Measurements from ENCODE around the gene TENM4. TPM values are rescaled to one million over a fixed set of nuclear protein-coding genes. Genes with fewer than 3 reads are reported as not detected.
A peak's percentile ranks its signal among the peaks of the same experiment; 100 is the strongest.

Gene TENM4
- total RNA-seq, 1 donor from 2014 or later = 306 TPM

DNA sequence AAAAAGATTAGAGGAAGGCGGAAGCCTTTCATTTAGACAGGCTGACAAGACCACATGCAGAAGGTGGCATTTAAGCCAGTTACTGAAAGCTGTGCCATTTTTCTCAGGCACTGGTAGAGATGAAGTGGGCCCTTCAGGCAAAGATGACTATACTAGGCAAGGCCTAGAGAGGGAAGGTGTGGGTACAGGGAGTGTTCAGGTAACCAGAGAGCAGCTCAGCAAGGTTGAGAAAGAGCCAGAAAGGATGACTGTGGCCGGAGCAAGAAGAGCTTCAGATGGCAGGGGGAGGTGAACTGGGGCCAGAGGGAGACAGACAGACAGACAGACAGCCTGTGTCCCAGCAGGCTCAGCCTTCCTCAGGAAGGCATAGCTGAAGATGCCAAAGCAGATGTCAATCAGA lies 778.0 kb downstream of the TENM4 start:
- DNase-seq (ENCODE audit: low read depth) = no peak

DNA sequence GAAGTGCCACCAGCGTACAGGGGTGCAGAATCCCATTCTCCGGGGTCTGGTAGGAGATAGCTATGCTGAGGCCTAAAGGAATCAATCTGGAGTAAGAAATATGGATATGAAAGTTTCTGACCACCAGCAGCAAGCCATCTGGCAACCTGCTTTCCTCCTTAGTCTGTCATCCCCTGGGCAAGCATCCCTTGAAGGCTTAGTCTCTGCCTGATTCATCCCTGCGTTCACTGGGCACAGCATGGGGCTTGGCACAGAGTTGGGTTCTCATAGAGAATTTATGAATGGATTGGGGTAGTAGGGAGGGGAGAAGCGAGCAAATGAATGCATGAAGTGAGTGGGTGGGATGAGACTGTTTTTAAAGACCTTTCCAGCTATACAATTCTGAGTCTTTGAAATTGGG lies 780.4 kb downstream of the TENM4 start:
- no peak for DNase-seq (ENCODE audit: low read depth)

DNA sequence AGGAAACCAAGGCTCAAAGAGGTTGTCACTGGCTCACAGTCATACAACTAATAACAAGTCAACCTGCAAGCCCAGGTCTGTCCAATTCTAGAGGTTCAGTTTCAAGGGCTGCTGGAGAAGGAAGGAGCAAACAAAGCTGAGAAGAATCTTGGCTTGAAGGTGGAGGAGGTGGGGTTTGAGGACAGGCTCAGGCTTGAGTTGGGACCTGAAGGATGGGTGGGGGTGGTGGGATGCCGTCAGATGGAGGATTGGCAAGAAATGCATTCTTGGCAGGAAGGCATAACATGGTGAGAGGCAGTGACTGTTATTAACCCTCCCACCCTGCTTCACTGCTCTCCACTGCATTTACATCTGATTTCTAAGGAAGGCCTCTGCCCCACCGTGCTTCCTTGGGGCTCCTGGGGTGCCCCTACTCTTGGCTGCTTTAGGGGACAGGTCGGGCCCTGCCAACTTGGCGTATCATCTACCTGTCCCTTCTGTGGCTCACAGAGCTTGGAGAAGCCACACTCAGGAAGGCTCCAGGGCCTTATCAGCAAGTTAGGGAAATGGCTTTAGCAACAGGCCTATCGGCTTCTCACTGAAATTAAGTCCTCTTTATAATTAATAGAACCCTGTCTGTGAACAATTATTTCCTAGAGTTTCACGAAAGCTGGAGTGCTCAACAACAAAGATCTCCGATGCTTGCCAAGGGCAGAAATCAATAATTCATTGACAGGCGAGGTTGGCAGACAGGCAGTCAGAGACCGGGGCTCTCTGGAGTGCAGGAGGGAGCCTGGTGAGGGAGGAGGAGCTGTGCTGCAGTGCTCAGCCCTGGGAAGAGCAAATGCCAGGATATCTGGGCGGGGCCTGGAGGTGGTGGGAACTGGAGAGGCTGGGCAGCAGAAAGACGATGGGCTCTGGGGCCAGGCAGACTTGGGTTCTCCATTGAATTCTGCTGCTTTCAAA lies 781.2 kb downstream of the TENM4 start:
- no peak for DNase-seq (ENCODE audit: low read depth)

DNA sequence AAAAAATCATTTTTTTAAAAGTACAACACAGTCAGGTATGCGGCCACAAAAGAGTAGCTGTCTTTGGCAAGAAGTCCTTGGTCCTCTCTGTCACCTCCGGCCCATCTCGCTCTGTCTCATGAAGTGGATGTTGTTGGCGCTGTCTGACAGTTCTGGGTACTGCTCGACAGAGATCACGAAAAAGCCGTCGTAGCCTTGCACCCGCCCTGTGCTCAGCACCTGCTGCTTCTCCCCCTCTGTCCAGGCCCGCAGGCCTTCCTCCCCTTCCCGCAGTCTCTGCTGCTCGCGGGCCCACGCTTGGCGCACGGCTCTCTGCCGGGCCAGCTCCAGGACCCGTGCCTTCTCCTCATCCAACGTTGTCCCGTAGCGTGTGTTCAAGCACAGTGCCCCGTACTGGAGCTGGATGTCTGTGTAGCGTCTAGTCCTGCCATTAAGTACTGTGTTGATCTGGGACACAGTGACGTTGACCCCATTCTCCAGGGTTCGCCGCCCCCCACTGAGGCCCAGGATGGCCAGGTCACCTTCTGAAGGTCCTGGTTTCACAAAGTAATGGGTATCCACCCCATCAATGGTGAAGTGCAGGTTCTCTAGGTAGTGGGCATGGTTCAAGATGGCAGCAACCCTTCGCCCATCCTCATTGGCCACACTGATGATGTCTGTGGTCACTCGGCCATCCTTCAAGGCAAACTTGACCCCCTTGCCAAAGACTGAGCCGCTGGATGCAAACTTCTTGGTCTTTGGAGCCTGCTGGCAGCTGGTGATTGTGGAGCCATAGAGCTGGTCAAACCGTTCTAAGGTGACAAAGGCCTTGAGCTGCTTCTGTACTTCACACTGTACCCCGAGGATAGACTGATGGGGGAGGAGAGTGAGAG lies 782.6 kb downstream of the TENM4 start:
- no peak for DNase-seq (ENCODE audit: low read depth)

GRCh38 chr11:78657441-78657840 lies 783.4 kb downstream of the TENM4 start:
- no peak for DNase-seq (ENCODE audit: low read depth)

DNA sequence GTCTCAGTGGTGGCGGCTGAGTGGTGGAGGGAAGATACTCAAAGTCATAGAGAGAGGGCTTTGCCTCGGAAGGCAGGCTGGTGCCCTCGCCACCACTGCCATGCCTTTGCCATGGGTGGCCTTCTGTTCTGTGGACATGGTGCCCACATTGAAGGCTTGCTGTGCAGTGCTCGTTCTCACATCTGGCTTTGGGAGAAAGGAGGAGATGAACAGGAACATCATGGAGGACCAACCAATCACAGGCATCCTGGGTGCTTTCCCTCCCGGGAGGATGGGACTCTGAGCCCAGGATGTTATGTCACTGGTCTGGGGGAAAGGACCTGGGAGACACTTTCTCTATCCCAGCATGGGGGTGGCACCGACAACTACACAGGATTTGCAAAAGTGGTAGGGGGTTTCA lies 783.8 kb downstream of the TENM4 start:
- DNase-seq (ENCODE audit: low read depth) = no peak

- no peak for DNase-seq (ENCODE audit: low read depth)
Measured at GRCh38 chr11:78656327-78656726, 784.5 kb downstream of the TENM4 start.

DNA sequence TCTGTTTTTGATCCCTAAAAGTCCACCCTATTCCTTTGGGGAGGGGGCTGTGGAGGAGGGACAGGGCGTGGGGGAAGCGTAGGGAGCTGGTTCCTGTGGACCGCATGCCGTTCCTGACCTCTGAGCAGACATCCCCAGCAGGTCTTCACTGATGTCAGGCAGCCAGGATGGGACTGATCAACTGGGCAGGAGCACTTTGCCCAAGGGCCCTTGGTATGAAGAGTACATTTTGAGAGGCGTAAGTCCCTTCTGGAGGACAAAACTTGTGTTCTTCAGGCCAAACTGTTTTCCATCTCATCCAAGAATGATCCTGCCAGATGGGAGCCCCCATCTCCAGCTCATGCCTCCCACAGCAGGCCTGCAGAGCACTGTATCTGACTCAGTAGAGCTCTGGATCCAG lies 785.3 kb downstream of the TENM4 start:
- DNase-seq (ENCODE audit: low read depth) = no peak

DNA sequence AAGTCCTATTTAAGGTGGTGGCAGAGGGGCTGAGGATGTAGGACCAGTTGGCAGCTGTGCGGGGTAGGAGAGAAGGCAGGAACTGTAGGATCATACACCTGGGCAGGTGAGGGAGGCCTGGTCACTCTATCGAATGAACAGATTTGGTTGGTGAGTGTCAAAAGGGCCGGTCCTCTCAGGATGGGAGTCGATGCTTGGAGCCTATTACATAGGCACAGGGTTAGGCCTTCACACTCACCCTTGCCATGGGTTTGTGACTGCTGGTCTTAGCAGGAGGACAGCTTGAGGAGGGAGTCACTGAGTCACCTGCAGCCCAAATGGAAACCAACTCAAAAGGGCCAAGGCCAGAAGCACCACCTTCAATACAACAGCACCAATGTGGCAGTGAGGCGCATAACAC lies 786.0 kb downstream of the TENM4 start:
- DNase-seq (ENCODE audit: low read depth) = no peak

GRCh38 chr11:78654071-78654470 lies 786.8 kb downstream of the TENM4 start:
- no peak for DNase-seq (ENCODE audit: low read depth)

DNA sequence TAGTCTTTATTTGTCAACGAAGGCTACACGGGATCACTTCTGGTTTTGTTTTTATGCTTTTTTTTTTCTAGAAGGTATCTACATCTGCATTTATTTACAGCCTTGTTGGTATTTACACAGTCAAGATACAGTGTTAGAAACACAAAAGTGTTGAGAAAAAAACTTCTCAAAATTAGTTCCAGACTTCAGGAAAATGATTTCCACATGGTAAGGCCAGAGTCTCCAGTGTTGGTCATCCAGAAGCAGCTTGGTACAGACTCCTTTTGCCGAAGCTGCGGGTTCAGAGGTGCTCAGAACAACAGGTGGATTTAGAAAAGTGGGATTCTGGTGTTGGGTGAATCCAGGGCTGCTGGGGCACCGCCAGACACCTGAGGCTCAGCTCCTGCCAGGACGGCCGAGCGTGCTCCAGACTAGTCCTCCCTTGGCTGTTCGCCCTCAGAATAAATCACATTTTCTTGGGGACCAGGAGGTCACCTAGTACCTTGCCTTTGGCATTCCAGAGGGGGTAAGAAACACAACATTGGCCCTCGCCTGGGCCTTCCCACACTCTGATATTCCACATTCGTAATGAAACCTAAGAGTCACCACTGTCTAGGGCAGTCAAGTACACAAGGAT lies 787.4 kb downstream of the TENM4 start:
- DNase-seq (ENCODE audit: low read depth) = no peak

DNA sequence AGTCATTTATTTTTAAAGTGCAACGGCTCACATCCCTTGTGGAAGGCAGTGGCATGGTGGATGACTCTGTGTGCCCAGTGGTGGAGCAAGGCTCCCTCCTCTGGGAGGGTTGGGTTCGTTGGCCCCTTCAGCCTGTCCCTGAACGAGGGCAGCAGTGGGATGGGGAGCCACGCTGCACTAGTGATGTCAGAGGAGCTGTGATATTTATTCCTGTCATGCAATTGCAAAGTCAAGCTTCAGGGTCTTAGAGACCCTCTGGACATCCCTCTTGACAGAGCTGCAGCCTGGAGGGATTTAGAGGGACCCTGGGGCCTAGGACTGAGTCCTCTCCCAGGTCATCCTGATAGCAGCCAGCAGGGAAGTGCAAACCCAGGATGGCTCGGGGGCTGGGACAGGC lies 788.0 kb downstream of the TENM4 start:
- DNase-seq (ENCODE audit: low read depth) = no peak

DNA sequence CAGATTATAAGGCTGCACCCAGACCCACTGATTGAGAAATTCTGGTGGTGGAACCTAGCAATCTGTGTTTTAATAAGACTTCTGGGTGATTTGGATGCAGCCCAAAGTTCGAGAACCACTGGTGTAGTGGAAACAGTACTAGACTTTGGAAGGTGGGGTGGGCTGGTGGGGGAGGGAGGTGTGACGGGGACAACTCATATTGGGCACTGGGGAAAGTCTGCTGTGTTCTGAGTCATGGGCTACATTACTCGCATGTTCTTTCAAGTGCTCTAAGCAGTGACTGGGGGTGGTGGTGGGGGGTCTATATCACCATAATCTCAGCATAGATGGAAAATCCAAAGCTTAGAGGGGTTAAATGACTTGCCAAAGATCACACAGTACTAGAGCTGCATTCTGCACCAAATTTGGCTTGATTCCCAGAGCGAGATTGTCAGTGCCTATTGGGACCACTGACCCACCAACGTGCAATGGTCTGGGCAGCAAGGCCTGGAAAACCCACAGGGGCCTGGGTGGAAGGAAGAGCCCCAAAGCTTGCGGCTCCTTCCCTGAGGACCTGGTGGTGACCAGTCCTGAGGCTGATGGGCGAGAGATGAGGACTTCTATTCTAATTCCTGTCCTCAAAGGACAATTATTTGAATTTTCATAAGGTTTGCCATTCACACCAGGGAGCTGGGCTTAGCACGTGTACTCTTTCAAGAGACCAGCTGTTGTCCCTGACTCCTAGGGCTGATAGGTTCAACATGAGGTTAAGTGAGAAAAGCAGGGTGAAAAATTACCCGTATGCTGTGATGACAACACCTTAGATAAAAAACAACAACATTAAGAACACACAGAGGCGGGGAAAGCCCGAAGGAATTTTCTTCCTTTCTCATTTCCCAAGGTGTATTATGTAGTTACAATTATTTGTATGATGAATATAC lies 788.6 kb downstream of the TENM4 start:
- DNase-seq (ENCODE audit: low read depth) = no peak

GRCh38 chr11:78651136-78651775 lies 789.6 kb downstream of the TENM4 start:
- no peak for DNase-seq (ENCODE audit: low read depth)

DNA sequence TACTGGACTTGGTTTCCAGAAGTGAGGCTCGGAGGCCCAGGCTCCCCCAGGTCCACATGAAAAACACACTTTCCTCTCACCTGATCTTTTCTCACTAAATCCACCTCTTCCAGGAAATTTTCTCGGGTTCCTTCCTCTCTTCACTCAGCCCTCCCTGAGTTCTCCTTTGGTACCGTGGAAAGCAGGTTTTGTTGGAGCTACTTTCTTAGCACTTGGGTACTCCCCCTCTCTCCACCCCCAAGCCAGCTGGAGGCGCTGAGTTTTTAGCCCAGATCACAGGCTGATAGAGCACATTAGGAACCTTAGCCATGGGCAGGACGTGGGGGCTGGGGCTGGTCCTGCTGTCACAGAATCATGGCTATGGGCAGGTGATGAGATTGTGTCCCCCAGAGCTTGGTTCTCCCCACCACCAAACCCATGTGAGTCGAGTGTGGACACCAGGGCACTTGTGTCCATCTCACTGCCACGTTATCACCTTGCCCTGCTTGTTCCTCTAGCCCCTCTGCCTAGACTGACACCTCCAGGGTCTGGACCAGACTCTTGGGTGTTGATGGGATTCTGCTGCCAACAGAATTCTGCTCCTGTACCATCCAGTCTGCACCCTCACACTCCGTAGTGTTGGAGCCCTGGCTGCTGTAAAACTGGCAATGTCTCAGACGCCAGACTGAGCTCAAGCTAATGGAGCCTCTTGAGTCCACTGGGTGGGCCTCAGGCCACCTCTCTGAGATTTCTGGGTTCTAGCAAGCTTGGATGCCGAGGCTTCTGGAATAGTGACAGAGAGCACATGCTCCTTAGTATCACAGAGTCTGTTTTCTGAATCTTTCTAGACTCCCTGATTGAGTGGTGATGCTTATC lies 791.2 kb downstream of the TENM4 start:
- DNase-seq (ENCODE audit: low read depth) = no peak

DNA sequence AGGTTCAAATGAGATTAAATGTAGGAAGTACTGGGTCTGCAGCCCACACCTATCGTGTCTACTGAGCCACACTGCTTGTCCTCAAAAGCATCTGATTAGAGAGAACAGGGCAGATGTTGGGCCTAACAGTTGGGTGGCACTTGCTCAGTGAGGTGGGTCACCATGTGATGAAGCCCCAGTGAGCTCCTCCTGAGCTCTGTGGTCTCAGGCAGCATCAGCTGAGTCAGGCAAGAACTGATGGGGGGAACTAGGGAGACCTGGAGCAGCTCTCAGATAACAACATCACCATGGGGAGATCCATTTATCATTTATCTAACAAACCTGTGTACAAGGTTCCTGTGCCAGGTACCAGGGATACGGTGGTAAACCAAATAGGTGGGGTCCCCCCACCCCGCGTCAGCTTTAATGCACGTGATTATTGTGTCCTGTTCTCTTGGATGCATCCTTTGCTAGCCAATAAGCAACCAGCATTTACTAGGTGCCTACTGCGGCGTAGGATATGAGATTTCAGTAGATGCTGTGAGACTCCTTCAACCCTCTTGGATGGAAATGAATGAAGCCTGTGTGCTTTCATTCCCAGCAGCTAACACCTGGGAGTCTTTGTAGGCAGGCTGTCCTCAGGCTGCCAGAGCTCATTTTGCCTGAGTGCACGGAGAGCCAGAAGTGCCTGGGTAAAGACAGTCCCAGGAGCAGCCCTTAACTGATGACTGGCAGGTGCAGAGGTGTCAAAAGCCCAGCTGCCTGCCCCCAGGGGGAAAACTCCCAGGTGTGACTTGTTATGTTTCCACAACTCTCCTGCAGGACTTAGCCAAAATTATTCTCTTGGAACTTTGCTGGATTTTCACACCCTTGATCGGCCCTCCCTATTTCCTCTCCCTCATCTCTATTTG lies 792.6 kb downstream of the TENM4 start:
- DNase-seq (ENCODE audit: low read depth) = no peak

DNA sequence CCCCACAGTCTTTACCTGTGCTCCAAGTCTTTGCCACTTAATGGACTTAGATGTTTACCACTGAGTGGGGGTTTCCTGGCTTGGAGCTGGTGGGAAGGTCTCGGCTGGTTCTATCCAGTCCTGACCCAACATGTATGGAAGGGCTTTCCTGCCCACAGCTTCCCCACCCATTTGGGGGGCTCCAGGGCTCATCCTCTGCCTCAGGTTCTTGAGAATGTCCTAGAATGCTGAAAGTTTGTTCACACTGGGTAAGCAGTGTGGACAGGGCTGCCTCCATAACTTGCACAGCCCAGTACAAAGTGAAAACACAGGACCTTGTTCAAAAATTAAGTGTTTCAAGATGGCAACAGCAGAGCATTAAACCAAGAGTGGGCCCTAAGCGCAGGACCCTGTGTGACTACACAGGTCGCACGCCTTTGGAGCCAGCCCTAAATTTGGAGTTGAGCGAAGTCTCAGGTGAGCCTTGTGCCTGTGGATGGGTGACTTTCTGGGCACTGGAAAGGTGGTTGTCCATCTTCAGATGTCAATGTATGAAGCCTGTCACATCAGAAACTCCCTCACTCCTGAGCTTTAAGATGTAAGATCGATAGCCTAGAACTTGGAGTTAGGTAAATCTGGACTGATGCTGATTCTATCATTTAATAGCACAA lies 793.4 kb downstream of the TENM4 start:
- DNase-seq (ENCODE audit: low read depth) = no peak

GRCh38 chr11:78646564-78647185 lies 794.2 kb downstream of the TENM4 start:
- peak; percentile 57 for DNase-seq (ENCODE audit: low read depth)
